Islet of Langerhans (tissue), 1 donor: ENCODE measurements around the gene FGD5.

Source experiments
- FAIRE-seq: peaks from one replicate; lab custom pipeline; 2011; peaks lifted over from hg19 to GRCh38; lab: Jason Lieb, UNC

Gene FGD5, protein sequence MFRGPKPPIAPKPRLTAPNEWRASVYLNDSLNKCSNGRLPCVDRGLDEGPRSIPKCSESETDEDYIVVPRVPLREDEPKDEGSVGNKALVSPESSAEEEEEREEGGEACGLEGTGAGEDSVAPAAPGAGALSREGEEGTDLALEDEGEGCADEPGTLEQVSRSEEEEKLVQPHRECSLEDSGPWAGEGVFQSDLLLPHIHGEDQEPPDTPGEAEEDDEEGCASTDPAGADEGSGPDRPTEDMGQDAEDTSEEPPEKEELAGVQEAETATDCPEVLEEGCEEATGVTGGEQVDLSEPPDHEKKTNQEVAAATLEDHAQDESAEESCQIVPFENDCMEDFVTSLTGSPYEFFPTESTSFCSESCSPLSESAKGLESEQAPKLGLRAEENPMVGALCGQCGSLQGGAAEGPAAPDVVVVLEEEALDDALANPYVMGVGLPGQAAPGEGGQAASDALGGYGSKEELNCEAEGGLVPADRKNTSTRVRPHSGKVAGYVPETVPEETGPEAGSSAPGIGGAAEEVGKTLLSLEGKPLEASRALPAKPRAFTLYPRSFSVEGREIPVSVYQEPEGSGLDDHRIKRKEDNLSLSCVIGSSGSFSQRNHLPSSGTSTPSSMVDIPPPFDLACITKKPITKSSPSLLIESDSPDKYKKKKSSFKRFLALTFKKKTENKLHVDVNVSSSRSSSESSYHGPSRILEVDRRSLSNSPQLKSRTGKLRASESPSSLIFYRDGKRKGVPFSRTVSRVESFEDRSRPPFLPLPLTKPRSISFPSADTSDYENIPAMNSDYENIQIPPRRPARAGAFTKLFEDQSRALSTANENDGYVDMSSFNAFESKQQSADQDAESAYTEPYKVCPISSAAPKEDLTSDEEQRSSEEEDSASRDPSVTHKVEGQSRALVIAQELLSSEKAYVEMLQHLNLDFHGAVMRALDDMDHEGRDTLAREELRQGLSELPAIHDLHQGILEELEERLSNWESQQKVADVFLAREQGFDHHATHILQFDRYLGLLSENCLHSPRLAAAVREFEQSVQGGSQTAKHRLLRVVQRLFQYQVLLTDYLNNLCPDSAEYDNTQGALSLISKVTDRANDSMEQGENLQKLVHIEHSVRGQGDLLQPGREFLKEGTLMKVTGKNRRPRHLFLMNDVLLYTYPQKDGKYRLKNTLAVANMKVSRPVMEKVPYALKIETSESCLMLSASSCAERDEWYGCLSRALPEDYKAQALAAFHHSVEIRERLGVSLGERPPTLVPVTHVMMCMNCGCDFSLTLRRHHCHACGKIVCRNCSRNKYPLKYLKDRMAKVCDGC (N-terminal part only)

DNA sequence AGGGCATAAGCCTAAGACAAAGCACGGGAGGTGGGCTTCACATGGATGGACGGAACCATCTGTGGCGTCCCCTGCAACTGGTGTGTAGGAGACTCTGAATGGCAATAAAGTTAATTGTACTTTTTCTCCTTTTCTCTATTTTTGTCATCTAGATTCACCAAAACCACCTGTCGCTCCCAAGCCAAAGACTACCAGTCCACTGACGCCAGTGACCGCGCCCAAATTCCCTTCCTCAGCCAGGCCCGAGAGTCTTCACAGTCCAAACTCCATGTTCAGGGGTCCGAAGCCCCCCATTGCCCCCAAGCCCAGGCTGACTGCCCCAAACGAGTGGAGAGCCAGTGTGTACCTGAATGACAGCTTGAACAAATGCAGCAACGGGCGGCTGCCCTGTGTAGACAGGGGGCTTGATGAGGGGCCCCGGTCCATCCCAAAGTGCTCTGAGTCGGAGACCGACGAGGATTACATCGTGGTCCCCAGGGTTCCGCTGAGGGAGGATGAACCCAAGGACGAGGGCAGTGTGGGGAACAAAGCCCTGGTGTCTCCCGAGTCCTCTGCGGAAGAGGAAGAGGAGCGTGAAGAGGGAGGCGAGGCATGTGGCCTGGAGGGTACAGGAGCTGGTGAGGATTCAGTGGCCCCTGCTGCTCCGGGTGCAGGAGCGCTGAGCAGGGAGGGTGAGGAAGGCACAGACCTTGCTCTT, at the start of gene FGD5:
Gene FGD5, plus strand, starts transcription at position 159 of the 697 bp plus-strand sequence. Its CDS starts 110 bp downstream, at position 269.
- FAIRE-seq: no peak

DNA sequence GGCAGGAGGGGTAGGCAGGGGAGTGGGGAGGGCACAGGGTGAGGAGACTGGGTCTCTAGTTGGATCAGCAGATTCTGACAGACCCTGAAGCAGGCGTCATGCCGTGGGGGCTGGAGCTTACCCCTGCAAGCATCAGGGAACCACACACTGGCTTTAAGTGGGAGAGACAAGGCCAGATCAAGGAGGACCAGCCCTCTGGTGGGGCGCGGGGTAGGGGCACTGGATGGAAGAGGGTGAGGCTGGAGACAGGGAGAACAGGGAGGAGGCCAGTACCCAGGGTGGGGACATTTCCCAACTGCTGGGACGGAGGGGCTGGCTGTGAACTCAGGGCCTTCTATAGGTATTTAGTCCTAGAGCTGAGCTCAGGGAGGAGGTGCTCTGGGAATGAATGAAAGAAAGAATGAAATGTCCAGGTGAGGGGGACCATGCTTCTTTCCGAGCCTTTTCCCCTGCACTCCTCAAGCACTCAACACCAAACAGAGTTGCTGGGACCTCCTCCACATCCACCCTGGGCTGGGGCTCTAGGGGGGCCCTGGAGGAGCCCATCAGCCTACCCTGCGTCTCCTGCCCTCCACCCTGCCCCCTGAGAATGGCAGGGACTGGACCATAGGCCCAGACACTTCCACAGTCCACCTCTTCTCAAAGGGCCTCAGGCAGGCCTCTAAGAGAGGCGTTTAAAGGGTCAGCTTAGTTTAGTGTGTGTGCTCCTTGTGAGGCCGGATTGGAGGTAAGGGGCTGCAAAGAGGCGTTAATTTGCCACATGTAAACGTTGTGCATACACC, 49.0 kb upstream of the FGD5 start:
- no peak for FAIRE-seq

DNA sequence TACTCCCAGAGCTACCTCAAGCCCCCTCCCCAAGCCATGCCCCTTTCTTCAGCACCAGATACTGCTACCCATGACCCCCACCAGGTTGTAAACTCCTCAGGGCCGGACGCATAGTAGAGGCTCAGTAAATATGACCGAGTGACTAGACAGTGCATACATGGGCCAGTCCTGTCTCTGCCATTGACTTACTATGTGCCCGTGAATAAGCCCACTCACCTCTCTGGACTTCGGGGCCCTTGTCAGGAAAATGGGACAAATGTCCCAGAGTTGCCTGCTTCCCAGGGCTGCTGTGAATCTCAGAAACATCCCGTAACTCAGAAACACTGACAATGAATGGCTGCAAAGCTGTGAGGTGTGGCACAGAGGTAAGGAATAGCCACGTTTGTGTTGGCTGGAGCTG, 48.2 kb upstream of the FGD5 start:
- FAIRE-seq: no peak

DNA sequence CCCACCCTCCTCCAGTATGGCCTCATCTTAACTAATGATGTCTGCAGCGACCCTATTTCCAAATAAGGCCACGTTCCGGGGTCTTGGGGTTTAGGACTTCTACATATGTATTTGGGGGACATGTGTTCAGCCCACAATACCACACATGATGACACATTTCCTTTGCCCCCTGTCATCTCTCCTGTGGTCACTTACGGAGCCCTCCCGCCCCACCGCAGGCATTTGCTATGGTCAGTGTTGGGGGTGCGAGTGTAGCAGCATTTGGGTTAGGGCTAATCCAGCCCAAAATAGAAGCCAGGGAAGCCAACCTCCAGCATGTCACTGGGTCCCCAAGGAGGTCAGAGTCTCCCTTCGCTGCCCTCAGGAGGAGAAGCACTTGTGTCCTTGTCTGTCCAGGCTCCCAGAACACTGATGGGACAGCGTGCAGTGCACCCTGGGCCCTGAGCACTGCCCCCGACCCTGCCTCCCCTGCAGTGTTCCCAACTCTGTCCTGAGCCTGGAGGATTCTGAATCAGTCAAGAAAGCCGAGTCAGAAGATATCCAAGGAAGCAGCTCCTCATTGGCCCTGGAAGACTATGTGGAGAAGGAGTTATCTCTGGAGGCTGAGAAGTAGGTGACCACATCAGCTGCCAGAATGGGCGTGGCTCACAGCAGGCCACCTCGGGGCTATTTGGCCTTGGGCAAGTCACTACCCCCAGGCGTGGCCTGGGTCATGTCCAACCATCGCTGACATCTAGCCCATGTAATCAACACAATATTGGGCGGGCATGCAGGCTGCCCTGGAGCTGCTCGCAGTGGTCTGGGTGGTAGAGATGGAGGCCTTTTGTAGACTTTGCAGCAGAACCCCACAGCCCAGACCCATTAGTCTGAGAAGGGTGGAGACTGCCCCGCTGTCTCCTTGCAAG, 46.9 kb upstream of the FGD5 start:
- FAIRE-seq: no peak

DNA sequence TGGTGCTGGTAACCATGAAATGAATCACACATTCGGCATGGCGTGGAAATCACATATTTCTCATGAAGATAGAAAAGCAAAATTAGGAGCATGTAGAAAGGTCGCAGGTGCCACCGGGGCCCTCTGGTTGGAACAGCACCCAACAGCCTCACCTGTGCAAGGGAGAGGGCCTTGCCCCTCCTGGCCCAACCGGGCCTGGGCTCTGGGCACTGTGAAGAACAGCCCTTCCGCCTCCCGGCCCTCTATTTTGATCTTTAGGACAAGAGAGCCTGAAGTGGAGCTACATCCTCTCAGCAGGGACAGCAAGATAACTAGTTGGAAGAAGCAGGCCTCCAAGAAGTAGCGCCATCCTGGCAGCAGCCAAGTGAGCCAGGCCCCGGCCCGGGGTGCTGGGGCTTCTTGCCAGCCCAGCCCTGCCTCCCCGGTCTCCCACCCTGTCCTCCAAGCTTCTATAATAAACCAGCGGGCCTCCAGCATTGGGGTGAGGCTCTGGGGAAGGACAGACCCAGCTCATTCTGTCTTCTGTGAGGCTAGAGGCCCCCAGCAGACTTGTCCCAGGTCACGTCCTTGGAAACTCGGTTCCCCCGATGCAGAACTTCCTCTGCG, 46.1 kb upstream of the FGD5 start:
- FAIRE-seq: no peak

DNA sequence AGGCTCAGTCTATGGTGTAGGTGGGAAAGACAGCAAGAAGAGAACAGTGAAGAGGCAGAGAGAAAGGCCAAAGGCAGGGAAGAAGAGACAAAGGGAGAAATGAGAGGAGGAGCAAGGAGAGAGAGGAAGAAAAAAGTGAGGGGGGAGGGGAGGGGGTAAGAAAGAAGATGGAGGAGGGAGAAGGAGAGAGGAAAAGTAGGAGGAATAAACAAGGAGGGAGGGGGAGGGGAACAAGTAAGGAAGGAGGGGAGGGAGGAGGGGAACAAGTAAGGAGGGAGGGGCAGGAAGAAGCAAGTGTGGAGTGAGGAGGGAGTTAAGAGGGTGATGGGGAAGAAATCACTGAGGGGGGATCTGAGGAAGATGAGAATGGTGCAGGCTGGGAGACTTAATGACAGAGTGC, 45.5 kb upstream of the FGD5 start:
- FAIRE-seq: no peak

DNA sequence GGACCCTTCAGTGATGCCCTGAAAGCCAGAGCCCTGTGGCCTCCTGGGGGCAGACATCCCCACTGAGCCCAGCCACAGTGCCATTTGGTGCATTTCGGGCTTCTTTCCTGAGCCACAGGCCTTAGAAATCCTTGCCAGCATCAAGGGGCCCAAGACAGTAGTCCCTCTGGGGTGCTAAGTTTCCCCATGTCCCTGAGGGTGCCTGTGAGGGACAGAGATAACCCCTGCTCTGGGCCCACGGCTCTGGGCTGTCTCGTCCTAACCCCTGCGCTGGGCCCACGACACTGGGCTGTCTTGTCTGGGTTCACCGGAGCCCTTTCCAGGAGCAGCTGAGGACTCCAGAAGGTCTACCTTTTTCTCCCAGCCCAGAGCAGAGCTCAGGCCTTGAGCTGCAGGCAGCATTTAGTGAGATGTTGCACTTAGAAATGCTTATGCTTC, 45.1 kb upstream of the FGD5 start:
- FAIRE-seq: no peak

DNA sequence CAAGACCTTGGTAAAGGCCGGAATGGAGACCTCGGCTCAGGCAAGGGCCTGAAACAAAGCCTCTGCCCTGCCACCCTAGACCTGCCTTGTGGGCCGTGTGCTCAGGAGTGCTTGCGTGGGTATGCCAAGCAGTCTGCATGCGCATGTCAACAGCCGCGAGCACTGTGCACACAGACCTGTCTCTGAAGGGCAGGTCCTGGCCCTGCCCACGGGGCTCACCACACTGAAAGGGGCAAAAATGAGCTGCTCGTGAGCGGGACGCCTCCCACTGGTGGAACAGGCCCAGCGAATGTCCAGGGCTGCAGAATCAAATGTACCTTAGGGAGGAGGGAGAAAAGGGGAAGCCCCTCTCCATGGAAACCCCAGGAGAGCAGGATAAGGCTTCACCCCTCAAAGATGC, 44.3 kb upstream of the FGD5 start:
- no peak for FAIRE-seq

DNA sequence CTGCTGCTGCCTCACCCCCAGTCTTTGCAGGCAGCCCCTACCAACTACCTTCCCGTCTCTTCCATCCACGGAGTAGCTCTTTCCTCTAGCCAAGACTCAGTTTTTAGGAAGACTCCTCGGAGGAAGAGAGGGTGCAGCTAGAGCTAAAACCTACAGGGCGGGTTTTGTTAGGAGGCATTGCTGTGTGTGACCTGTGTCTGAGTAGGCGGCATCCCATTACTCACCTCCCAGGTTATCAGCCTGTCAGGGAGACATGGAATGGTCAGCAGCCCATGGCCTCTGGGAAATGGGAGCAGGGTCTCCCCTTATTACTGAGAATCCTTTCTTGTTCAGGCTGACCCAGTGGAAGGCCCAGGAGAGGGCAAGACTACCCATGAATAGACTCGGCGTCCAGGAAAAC, 43.8 kb upstream of the FGD5 start:
- FAIRE-seq: no peak

DNA sequence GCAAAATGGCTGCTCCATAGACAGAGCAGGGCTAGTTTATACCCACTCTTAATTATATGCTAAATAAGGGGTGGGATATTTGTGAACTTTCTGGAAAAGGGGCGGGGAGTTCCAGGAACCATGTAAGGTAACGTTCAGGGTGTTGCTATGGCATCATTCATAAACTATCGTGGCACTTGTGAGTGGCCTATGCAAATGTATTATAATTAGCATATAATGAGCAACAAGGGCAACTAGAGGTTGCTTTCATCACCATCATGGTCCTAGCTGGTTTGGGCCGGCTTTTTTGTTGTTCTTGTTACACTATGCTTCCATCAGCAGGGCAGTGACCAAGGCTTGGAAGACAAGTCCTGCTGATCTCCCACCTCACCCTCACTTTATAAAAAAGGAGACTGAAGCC, 43.2 kb upstream of the FGD5 start:
- no peak for FAIRE-seq

DNA sequence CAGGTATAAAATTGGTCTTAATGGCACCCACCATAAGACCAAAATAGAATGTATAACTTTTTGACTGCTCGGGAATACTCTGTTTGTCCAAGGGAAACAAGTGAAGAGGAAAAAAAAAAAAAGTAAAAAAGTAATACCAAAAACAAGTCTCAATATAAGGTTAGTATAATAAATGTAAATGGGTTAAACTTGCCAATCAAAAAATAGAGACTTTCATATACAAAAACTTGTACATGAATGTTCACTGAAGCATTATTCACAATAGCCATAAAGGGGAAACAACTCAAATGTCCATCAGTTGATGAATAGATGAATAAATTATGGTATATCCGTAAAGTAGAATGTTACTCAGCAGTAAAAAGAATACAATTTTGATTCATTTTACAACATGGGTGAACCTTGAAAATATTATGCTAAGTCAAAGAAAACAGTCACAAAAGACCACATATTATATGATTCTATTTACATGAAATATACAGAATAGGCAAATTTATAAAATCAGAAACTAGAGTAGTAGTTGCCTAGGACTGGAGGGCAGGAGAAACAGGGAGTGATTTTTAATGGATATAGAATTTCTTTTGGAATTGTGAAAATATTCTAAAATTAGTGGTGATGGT, 39.6 kb upstream of the FGD5 start:
- no peak for FAIRE-seq

DNA sequence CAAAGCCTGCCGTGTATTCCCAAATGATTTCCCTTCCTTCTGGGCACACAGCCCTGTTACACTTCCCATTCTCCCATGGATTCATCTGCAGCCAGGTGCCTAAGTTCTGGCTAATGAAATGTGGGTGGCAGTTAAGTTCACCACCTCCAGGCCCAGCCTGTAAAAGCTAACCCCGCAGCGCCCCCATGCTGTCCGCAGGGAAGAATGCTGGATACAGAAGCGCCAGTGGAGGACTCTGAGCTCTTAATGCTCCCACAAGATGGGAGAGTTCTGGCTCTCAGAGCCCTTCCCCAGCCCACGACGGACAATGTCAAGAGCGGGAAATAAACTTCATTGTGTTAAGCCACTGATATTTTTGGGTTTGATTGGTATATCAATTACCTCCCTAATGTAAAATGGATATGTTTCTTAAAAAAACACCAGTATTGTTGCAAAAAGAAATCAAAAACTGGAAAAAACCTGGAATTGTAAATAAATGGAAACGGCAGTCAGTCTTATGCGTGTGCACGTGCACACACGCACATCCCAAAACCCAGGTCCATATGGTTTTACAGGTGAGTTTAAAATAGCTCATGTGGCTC, 37.7 kb upstream of the FGD5 start:
- FAIRE-seq: no peak

DNA sequence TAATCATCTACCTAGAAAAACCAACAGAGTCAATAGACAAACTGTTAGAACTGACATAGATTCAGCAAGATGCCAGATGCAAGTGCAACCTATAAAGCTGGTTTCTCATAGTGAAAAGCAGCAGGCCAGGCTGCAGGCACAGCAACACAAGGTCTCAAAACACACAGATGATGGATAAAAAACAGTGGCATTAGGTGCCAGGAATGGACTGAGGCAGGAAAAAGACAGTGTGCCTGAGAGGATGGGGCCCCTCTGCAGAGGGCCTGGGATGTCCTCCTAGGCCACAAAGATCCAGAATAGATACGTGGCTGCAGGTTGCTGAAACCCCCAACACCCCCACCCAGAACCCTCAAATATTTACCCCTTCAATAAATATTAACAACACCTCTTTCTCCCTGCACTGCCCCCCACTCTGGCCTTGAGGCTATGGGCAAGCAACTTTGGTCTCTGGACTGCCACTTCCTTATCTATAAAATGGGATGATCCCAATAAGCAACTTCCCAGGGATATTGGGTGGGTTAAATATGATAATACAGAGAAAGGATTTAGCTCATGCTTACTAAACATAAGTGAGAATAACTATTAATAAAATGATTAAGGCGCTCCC, 35.2 kb upstream of the FGD5 start:
- no peak for FAIRE-seq

DNA sequence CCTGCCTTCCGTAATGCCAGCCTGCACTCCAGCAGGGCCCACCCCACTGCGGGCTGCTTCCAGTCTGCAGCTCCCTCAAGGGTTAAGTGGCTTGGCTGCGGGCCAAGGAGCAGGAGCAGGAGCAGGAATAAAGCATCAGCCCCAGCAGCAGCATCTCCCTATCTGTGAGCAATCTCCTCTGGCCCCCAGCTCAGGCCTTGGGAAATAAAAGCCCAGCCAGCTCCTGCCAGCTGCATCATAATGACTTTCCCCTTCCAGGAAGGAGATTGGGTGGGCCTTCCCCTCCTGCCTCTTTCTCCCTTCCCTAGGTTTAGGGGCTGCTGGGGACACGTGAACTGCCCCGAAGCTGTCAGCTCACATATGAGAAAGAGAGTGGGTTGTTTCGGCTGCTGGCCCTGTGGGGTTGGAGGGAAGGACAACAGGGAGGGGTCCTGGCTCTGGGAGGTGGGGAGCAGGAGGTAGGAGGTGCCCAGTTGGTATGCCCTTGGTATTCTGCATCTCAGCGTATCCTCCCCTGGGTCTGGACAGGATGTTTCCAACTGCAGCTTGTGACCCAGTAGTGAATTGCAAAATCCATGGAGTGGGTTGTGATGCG, 34.6 kb upstream of the FGD5 start:
- no peak for FAIRE-seq

DNA sequence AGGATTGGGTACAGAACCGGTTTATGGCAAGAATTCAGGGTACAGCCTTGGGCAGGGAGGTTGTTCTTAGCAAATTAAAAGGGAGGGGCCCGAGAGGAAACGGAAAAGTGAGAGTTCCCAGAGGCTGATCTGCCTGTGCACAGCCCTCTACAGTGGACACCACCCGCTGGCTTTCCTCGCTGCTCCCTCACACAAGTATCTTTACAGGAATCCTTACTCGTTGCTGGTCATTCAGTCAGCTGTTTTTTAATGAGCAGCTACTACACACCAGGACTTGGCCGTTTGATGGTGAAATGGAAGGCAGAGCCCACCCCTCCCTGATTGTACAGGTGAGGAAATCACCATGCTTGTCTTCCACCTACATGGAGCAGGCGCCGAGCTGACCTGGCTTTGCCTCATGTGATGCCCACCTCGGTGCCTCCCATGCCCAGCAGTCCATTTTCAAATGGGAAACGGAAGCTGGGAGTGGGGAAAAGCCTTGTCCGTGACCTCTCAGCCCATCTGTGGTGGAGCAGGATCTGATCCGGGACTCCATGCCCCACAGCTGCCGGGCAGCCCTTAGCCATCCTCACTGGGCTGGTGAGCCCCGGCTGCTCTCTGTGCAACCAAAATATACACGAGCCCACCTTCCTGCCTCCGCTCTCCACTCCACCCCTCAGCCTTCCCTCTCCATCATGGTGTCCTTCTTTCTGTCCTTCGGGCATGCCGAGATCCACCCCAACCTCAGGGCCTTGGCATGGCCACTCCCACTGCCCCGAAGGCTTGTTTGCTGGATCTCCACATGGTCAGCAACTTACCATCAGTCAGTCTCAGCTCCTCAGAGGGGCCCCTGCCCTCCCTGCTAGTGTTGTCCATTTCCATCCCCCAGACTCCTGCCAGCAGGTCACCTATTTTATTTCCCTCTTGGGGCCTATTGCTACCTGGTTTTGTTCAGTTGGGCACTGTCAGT, 33.3 kb upstream of the FGD5 start:
- no peak for FAIRE-seq

DNA sequence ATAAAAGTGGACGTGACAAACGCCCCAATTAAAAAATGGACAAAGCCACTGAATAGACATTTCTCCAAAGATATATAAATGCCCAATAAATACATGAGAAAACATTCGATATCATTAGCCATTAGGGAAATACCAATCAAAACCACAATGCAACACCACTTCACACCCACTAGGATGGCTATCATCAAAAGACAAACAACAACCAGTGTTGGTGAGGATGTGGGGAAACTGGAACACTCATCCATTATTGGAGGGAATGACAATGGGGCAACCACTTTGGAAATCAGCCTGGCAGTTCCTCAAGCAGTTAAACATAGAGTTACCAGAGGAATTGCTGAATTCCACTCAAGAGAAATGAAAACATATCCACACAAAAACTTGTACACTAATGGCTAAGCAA, 32.4 kb upstream of the FGD5 start:
- FAIRE-seq: no peak

DNA sequence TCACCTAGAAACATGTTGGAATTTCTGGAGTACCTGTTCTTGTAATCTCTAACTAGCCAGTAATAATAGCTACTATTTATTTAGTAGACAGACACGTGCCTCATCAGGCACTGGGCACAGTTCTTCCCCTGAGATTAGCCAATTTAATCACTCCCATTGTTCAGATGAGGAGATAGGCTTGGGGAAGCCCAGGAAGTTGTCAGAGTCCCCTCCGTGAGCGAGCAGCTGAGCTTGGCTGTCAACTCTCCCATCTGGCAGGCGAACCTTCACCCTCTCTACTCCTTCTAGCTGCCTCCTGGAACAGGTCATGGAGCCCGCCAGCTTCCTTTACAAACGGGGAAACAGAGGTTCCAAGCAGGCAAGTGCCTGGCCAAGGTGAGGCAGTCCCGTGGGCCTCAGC, 31.1 kb upstream of the FGD5 start:
- no peak for FAIRE-seq
